Adrenal gland (tissue), 12 donors: Measurements from ENCODE around the gene MID1. TPM values are rescaled to one million over a fixed set of nuclear protein-coding genes. Genes with fewer than 3 reads are reported as not detected.

Source experiments
- DNase-seq, 7 donors: peaks; one replicate each; pipeline ENCODE4 v3.0.0-alpha.2; 2019 to 2020
- H3K27ac ChIP-seq, 5 donors: fragments of 200-600 bp; sonication (generic) in 4 of 5; 1 replicate in 3 of 5; 2 replicates in 2 of 5; pipeline versions ENCODE4 v1.5.1 to v1.8.0; 2016 to 2020; ENCODE audit warnings: mild to moderate bottlenecking in 1 of 5
- H3K27me3 ChIP-seq: fragments of 200-600 bp; 2 replicates; pipeline ENCODE4 v1.8.0; 2021
- H3K36me3 ChIP-seq, 2 donors: fragments of 200-600 bp; replicated peaks in 1 of 2; 1 replicate in 1 of 2; 2 replicates in 1 of 2; pipeline versions ENCODE4 v1.5.1 to v1.8.0; 2018 to 2022
- H3K4me1 ChIP-seq, 2 donors: fragments of 200-600 bp; replicated peaks in 1 of 2; 1 replicate in 1 of 2; 2 replicates in 1 of 2; pipeline versions ENCODE4 v1.5.1 to v1.8.0; 2018 to 2021
- H3K4me3 ChIP-seq, 4 donors: fragments of 200-600 bp; sonication (generic) in 3 of 4; one replicate each; pipeline ENCODE4 v1.5.1; 2016 to 2018
- H3K9me3 ChIP-seq, 3 donors: fragments of 200-600 bp; sonication (generic) in 1 of 3; replicated peaks in 1 of 3; 1 replicate in 2 of 3; 2 replicates in 1 of 3; pipeline versions ENCODE4 v1.5.1 to v1.8.0; 2016 to 2021
- POLR2A ChIP-seq, 2 donors: fragments of 450-650 bp; IDR thresholded peaks; one replicate each; pipeline ENCODE4 v1.6.1; 2017; ENCODE audit warnings: antibody characterized with exemption in 2 of 2, mild to moderate bottlenecking in 2 of 2, moderate library complexity in 1 of 2
- WGBS, 4 donors: extraction: QIAGEN DNeasy Blood & Tissue Kit in 2 of 4; methylation state at CpG; one replicate each; pipeline versions ENCODE4 v1.1.5 to v1.1.7; 2013 to 2017; 5-methylcytosine and 5-hydroxymethylcytosine counted together
- intact Hi-C, 2 donors: fragments of 100-400 bp; cut with DNase I; formaldehyde crosslinking; loops; one replicate each; pipeline versions ENCODE4 v1.14.1 to v1.15.0; 2022 to 2023
- polyA plus RNA-seq, 3 donors: library from polyadenylated mRNA; stranded (reverse); fragments of 200-250 nt in 2 of 3; fragments of 350-450 nt in 1 of 3; fragmentation: Illumina TruSeq in 1 of 3; extraction: RNeasy Lipid Tissue Mini Kit (QIAGEN cat#74804) in 1 of 3; gene quantifications; one replicate each; pipeline ENCODE4 v1.2.3, GENCODE V29; 2013 to 2014
- total RNA-seq, 9 donors: library from RNA; depleted of rRNA in 4 of 9; stranded (reverse); fragments of >200 nt in 4 of 9; fragments of 120-200 nt in 1 of 9; fragmentation: NEBNext Ultra II Directional in 1 of 9; extraction: Animal tissue kit (Norgen Biotek cat#: 25700) in 1 of 9; gene quantifications; one replicate each; pipeline versions ENCODE4 v1.1.0 to v1.2.4, GENCODE V29; 2013 to 2023
- TF ChIP-seq, protein P1 (sequence below), 6 experiments: fragments of 450-650 bp in 4 of 6; fragments of 200-600 bp in 2 of 6; sonication (generic) in 1 of 6; IDR thresholded peaks; 1 replicate in 5 of 6; 2 replicates in 1 of 6; pipeline versions ENCODE4 v1.5.1 to v1.8.0; 2016 to 2021; ENCODE audit warnings: antibody characterized with exemption in 6 of 6, mild to moderate bottlenecking in 2 of 6, moderate library complexity in 1 of 6
- donor health status: healthy with polysubstance abuse.
- donor health status: Bipolar disorder and iron deficiency.
- donor health status: DM: yes; HTN: yes; CAD: no.
- donor health status: DM: no; HTN: no; CAD: no.
- donor health status: DM: no; HTN: no; CAD: no.
- donor health status: DM: yes; HTN: yes; CAD: no.

MID1 gene
- total and polyA plus RNA-seq, 12 donors = 3.6 to 19.4 (median 7.7) TPM

DNA sequence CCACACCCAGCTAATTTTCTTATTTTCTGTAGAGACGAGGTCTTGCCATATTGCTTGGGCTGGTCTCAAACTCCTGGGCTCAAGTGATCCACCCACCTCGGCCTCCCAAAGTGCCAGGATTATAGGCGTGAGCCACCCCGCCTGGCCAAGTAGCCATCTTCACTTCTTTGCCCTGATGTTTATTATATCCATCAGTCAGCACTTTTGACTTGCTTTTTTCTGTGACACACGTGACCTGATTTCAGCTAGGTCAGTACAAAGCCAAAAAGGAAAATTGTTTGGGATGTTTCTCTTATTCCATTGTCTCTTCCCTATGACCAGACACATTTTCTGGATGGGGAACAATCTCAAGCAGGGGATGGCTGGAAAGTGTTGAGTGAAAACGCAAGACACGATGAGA is 45.3 kb upstream of the MID1 start:
- no peak overlapping the region for H3K27ac ChIP-seq
- no peak for DNase-seq
- peaks cover 5% of the 10 kb centered on the region for H3K27me3 ChIP-seq
- no peak overlapping the region for H3K4me3 ChIP-seq
- H3K9me3 ChIP-seq = no peaks in the 10 kb centered on the region
- intact Hi-C loops = no loop called here
- H3K36me3 ChIP-seq = no peaks in the 10 kb centered on the region
- 73 to 94% (median 86%) methylated on average over 7 of the region's 7 CpGs for WGBS, 4 donors
- TF ChIP-seq, protein P1, sequence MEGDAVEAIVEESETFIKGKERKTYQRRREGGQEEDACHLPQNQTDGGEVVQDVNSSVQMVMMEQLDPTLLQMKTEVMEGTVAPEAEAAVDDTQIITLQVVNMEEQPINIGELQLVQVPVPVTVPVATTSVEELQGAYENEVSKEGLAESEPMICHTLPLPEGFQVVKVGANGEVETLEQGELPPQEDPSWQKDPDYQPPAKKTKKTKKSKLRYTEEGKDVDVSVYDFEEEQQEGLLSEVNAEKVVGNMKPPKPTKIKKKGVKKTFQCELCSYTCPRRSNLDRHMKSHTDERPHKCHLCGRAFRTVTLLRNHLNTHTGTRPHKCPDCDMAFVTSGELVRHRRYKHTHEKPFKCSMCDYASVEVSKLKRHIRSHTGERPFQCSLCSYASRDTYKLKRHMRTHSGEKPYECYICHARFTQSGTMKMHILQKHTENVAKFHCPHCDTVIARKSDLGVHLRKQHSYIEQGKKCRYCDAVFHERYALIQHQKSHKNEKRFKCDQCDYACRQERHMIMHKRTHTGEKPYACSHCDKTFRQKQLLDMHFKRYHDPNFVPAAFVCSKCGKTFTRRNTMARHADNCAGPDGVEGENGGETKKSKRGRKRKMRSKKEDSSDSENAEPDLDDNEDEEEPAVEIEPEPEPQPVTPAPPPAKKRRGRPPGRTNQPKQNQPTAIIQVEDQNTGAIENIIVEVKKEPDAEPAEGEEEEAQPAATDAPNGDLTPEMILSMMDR (IDR thresholded peaks at IDR 0.05) = no peak
- TF ChIP-seq POLR2A (IDR thresholded peaks at IDR 0.05) = no peak
- no peaks in the 10 kb centered on the region for H3K4me1 ChIP-seq

DNA sequence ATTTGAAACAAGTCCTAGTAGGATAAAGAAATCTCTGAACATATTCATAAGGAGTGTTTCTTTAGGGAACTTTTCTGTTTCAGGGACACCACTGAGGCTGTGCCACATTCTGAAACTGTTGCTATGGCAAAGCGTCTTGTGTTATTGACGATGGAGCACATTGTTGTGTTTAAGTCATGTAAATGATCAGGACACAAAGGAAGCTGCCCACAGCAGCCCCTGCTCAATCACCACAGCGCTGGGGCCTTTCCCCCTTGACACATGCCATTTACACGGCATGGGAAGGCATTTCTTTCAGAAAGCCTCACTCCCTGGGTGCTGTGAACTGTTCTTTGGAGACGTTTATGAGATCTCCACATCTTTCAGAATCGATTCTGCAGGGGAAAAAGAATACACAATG is 39.8 kb upstream of the MID1 start:
- Histone ChIP-seq H3K36me3 (no peaks in the 10 kb centered on the region), H3K9me3 (no peaks in the 10 kb centered on the region), H3K27me3 (no peaks in the 10 kb centered on the region), H3K4me1 (no peaks in the 10 kb centered on the region), H3K27ac (no peak overlapping the region), H3K4me3 (no peak overlapping the region)
- TF ChIP-seq, protein P1 (IDR thresholded peaks at IDR 0.05) = no peak
- TF ChIP-seq POLR2A (IDR thresholded peaks at IDR 0.05) = no peak
- no peak for DNase-seq
- WGBS, 4 donors = 48 to 66% (median 57%) methylated on average over 6 of the region's 6 CpGs
- intact Hi-C loops = no loop called here

DNA sequence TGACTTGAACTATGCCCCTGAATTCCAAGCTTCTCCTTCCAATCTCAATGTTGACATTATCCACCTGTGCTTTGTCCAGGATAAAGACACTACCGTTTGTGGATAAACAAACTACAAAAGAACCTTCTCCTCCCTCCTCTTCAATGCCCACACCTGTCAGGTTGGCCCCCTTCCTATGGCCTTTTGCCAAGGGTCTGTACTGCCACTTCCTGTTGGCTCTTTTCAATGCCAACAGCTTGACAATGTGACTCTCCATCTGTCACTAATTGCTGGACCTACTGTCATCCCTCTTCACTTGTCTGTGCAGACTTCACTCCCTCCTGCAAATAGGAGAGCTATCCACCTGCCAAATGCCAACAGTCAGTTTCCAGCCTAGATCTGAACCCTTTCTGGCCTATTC is 35.8 kb upstream of the MID1 start:
- H3K9me3 ChIP-seq = no peaks in the 10 kb centered on the region
- H3K36me3 ChIP-seq = no peaks in the 10 kb centered on the region
- H3K4me1 ChIP-seq = no peaks in the 10 kb centered on the region
- 44 to 64% (median 52%) methylated on average over 1 of the region's 1 CpG for WGBS, 4 donors
- H3K27ac ChIP-seq = no peak overlapping the region
- TF ChIP-seq, protein P1 (IDR thresholded peaks at IDR 0.05) = no peak
- no peak for TF ChIP-seq POLR2A (IDR thresholded peaks at IDR 0.05)
- no peak overlapping the region for H3K4me3 ChIP-seq
- DNase-seq = no peak
- intact Hi-C loops = no loop called here
- no peaks in the 10 kb centered on the region for H3K27me3 ChIP-seq

DNA sequence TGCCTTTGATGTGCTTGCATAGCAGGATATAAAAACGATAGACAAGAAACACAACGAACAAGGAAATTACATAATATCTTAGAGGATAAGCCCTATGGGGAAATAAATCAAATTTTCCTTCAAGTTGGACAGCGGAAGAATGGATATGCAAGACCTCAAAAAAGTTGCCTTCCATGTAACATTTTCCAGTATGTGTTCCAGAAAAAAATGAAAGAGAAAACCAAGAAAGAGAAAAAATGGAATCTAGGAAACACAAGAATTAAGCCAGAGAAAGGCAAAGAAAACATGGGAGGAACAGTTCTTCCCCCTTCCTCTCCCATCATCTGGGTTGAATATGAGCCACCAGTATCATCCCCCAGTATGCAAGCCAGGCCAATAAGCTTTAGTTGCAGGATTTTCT is 34.6 kb upstream of the MID1 start:
- 62 to 72% (median 64%) methylated on average over 3 of the region's 3 CpGs for WGBS, 4 donors
- H3K4me3 ChIP-seq = no peak overlapping the region
- no peak for DNase-seq
- no peaks in the 10 kb centered on the region for H3K27me3 ChIP-seq
- H3K27ac ChIP-seq = no peak overlapping the region
- H3K9me3 ChIP-seq = no peaks in the 10 kb centered on the region
- no peaks in the 10 kb centered on the region for H3K4me1 ChIP-seq
- TF ChIP-seq, protein P1 (IDR thresholded peaks at IDR 0.05) = no peak
- TF ChIP-seq POLR2A (IDR thresholded peaks at IDR 0.05) = no peak
- intact Hi-C loops = no loop called here
- H3K36me3 ChIP-seq = no peaks in the 10 kb centered on the region
